Heart right ventricle (tissue), 16 donors: ENCODE measurements around the gene SLIT1. TPM values are rescaled to one million over a fixed set of nuclear protein-coding genes. Genes with fewer than 3 reads are reported as not detected.

ENCODE experiments used
- ATAC-seq, 8 donors: fragments of 200-7000 bp; cut with Tn5 transposase; one replicate each; pipeline ENCODE4 v1.9.1; 2020; ENCODE audit warnings: mild to moderate bottlenecking in 8 of 8, moderate library complexity in 8 of 8, moderate number of reproducible peaks in 1 of 8
- DNase-seq, 2 donors: peaks; one replicate each; pipeline ENCODE4 v3.0.0-alpha.2; 2020
- H3K27ac ChIP-seq, 10 donors: fragments of 200-600 bp; sonication (generic) in 2 of 10; one replicate each; pipeline versions ENCODE4 v1.5.0 to v1.8.0; 2020 to 2022; ENCODE audit warnings: mild to moderate bottlenecking in 3 of 10
- H3K27me3 ChIP-seq, 7 donors: fragments of 200-600 bp; one replicate each; pipeline ENCODE4 v1.8.0; 2021 to 2022; ENCODE audit warnings: mild to moderate bottlenecking in 2 of 7
- H3K36me3 ChIP-seq, 9 donors: fragments of 200-600 bp; sonication (generic) in 1 of 9; one replicate each; pipeline versions ENCODE4 v1.5.0 to v1.8.0; 2020 to 2022; ENCODE audit warnings: mild to moderate bottlenecking in 2 of 9
- H3K4me1 ChIP-seq, 9 donors: fragments of 200-600 bp; sonication (generic) in 1 of 9; one replicate each; pipeline versions ENCODE4 v1.5.0 to v1.8.0; 2020 to 2022; ENCODE audit warnings: mild to moderate bottlenecking in 4 of 9
- H3K4me3 ChIP-seq, 10 donors: fragments of 200-600 bp; sonication (generic) in 2 of 10; one replicate each; pipeline versions ENCODE4 v1.5.0 to v1.8.0; 2020 to 2022; ENCODE audit warnings: mild to moderate bottlenecking in 7 of 10, moderate library complexity in 2 of 10
- H3K9me3 ChIP-seq, 11 donors: fragments of 200-600 bp in 10 of 11; sonication (generic) in 2 of 11; one replicate each; pipeline versions ENCODE4 v1.5.0 to v1.8.0; 2013 to 2022; ENCODE audit warnings: mild to moderate bottlenecking in 2 of 11, control low read depth in 1 of 11, moderate library complexity in 1 of 11
- WGBS, 2 donors: extraction: QIAGEN DNeasy Blood & Tissue Kit; methylation state at CpG; one replicate each; pipeline ENCODE4 v1.1.7; 2013; ENCODE audit warnings: inconsistent platforms in 1 of 2; 5-methylcytosine and 5-hydroxymethylcytosine counted together
- intact Hi-C, 10 donors: fragments of 100-400 bp; cut with DNase I; formaldehyde crosslinking; loops; one replicate each; pipeline versions ENCODE4 v1.11.1 to v1.14.2; 2022
- polyA plus RNA-seq, 2 donors: library from polyadenylated mRNA; stranded (reverse); fragments of 200-250 nt; gene quantifications; one replicate each; pipeline ENCODE4 v1.2.3, GENCODE V29; 2013
- total RNA-seq, 10 donors: library from RNA; stranded (reverse); fragmentation: NEBNext Ultra II Directional in 3 of 10; extraction: Animal tissue kit (Norgen Biotek cat#: 25700) in 3 of 10; gene quantifications; one replicate each; pipeline versions ENCODE4 v1.2.1 to v1.2.4, GENCODE V29; 2021 to 2023
- TF ChIP-seq, protein P1 (sequence below), 9 donors: fragments of 200-600 bp; sonication (generic) in 2 of 9; IDR thresholded peaks; one replicate each; pipeline versions ENCODE4 v1.5.0 to v1.8.0; 2021 to 2022; ENCODE audit warnings: antibody characterized with exemption in 9 of 9, mild to moderate bottlenecking in 5 of 9, moderate library complexity in 1 of 9
- donor health status: Arrhythmogenic right ventricular cardiomyopathy.
- donor health status: ischemic (EF 13 %, LVEDD 7.1; RV severe dilation, severe dysfunction).
- donor health status: healthy with polysubstance abuse.
- donor health status: DM: no; HTN: yes; CAD: no.
- donor health status: DM: no; HTN: no; CAD: no.
- donor health status: ischemic (EF 25% LVEDD 6.9; RV normal size, moderate dysfunction).
- donor health status: ischemic (EF 25% LVEDD 5.7; RV mildly dilated, moderate dysfunction).
- donor health status: healthy.
- donor health status: DM: yes; HTN: yes; CAD: no.
- donor health status: Ischemic cardiomyopathy.
- donor health status: ischemic (EF 35%, LVEDD 5.7; RV mildly dilated, moderate dysfunction).
- donor health status: nonischemic (EF 11% LVEDD 7.7; RV severe dilation, severe dysfunction).
- donor health status: DM: yes; HTN: yes; CAD: no.
- donor health status: PGD.
- donor health status: ischemic (EF 29% LVEDD 5.4; RV normal size, mild dysfunction).
- donor health status: nonischemic (EF 23%, LVEDD 6.1; RV moderate dilation, normal function).

The SLIT1 gene
- total and polyA plus RNA-seq, 12 donors: 0.04 to 0.31 (median 0.13) TPM; not detected in 1

DNA sequence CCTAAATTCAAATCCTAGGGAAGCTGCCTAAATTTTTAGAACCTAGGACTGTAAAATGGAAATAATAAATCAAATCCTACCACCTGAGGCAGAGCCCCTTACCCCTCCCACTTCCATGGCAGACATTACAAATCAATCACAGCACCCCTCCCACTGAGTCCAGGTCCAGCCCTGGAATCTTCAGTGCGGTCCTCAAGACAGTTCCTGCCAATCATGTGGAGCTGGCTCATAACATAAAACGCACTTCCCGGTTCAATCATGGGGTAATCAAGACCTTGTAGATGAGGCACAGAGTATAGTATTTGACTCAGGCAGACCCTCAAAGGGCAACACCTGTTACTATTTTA lies 157.0 kb downstream of the SLIT1 start:
- H3K9me3 ChIP-seq: no peaks in the 10 kb centered on the region
- TF ChIP-seq, protein P1, sequence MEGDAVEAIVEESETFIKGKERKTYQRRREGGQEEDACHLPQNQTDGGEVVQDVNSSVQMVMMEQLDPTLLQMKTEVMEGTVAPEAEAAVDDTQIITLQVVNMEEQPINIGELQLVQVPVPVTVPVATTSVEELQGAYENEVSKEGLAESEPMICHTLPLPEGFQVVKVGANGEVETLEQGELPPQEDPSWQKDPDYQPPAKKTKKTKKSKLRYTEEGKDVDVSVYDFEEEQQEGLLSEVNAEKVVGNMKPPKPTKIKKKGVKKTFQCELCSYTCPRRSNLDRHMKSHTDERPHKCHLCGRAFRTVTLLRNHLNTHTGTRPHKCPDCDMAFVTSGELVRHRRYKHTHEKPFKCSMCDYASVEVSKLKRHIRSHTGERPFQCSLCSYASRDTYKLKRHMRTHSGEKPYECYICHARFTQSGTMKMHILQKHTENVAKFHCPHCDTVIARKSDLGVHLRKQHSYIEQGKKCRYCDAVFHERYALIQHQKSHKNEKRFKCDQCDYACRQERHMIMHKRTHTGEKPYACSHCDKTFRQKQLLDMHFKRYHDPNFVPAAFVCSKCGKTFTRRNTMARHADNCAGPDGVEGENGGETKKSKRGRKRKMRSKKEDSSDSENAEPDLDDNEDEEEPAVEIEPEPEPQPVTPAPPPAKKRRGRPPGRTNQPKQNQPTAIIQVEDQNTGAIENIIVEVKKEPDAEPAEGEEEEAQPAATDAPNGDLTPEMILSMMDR (IDR thresholded peaks at IDR 0.05): no peak
- H3K27me3 ChIP-seq: no peaks in the 10 kb centered on the region
- ATAC-seq (no peak), DNase-seq (no peak)
- WGBS, 2 donors: 81 to 89% methylated on average over 3 of the region's 3 CpGs
- H3K4me1 ChIP-seq: peaks cover 1 to 20% (median 11%) of the 10 kb centered on the region in 9 donors
- intact Hi-C loops: loop anchor here in 7 of 10 donors (5.0 to 10.0 kb wide), 7 partner anchors 114 to 654 kb away; partner anchors contain the start of gene LCOR (in 2 of the 7)
- no peaks in the 10 kb centered on the region for H3K36me3 ChIP-seq
- H3K4me3 ChIP-seq: no peak overlapping the region
- H3K27ac ChIP-seq: no peak overlapping the region

GRCh38 chr10:97028126-97028831 lies 157.5 kb downstream of the SLIT1 start:
- Histone ChIP-seq H3K27ac (no peak overlapping the region), H3K36me3 (no peaks in the 10 kb centered on the region), H3K4me1 (peaks cover 4 to 25% (median 15%) of the 10 kb centered on the region in 9 donors), H3K9me3 (no peaks in the 10 kb centered on the region), H3K27me3 (no peaks in the 10 kb centered on the region), H3K4me3 (no peak overlapping the region)
- TF ChIP-seq, protein P1 (IDR thresholded peaks at IDR 0.05): no peak
- 90 to 94% methylated on average over 2 of the region's 2 CpGs for WGBS, 2 donors
- intact Hi-C loops: loop anchor here in 7 of 10 donors (5.0 to 10.0 kb wide), 7 partner anchors 113 to 653 kb away; partner anchors contain the start of gene LCOR (in 2 of the 7)
- DNase-seq (no peak), ATAC-seq (no peak)

DNA sequence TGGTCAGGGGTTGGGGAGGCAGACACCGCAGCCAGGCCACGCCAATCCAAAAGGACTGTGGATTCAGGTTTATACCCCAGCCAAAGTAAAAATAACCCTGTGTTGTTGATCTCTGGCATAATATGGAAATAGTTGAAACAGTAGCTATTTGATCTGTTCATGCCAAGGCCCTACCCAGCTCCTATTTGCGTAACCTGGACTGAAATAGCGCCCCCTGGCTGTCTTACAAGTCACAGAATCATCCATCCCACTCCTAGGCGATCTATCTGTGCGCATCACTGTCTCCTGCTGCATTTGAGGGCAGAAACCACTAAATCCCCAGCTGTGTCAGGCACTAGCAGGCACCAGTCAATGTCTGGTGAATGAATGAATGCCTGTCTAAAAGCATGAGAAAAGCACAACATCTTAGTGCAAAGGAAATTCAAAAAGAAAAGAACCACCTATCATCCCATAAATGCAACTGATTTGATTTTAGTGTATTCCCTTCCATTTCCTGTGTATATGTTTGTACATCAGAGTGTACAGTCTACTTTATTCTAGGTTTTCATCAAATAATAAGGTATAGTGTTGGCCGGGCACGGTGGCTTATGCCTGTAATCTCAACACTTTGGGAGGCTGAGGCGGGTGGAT lies 160.0 kb downstream of the SLIT1 start:
- DNase-seq (peak in 1 of 2 donors; percentile 37), ATAC-seq (peak in 5 of 8 donors; percentile 25 to 48 (median 35))
- Histone ChIP-seq H3K4me1 (peaks cover 9 to 33% (median 23%) of the 10 kb centered on the region in 9 donors), H3K9me3 (no peaks in the 10 kb centered on the region), H3K27ac (peak overlapping the region in 3 of 10 donors; percentile 15 to 78 (median 21)), H3K36me3 (no peaks in the 10 kb centered on the region), H3K27me3 (no peaks in the 10 kb centered on the region), H3K4me3 (no peak overlapping the region)
- intact Hi-C loops: loop anchor here in 8 of 10 donors (1.0 to 10.0 kb wide), 11 partner anchors 61 to 651 kb away; partner anchors contain the start of gene LCOR (in 2 of the 8)
- TF ChIP-seq, protein P1 (IDR thresholded peaks at IDR 0.05): peak; percentile 28 to 73 (median 66)
- WGBS, 2 donors: 71 to 72% methylated on average over 9 of the region's 9 CpGs
